HG02973 (cell line): ENCODE data around the gene POU1F1.
"Not testable (repeated sequence)": the region's sequence is repeated elsewhere in the genome, so short reads cannot be mapped to it uniquely, and the experiment has no call there.

ENCODE experiments used
- ATAC-seq: cut with Tn5 transposase; IDR thresholded peaks from one replicate; pipeline ENCODE4 v1.9.1; 2021; ENCODE audit warnings: moderate library complexity; ENCODE audit not compliant: unreplicated experiment

The POU1F1 gene, protein sequence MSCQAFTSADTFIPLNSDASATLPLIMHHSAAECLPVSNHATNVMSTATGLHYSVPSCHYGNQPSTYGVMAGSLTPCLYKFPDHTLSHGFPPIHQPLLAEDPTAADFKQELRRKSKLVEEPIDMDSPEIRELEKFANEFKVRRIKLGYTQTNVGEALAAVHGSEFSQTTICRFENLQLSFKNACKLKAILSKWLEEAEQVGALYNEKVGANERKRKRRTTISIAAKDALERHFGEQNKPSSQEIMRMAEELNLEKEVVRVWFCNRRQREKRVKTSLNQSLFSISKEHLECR

GRCh38 chr3:87276484-87276883 is at the start of gene POU1F1:
Gene POU1F1 (minus strand): TSS chr3:87276584. CDS start chr3:87276462, 122 bp downstream.
- no peak for ATAC-seq

- ATAC-seq: no peak
Measured at GRCh38 chr3:87324609-87325008, 48.2 kb upstream of the POU1F1 start.

GRCh38 chr3:87320756-87321626 is 44.6 kb upstream of the POU1F1 start:
- ATAC-seq: no peak

DNA sequence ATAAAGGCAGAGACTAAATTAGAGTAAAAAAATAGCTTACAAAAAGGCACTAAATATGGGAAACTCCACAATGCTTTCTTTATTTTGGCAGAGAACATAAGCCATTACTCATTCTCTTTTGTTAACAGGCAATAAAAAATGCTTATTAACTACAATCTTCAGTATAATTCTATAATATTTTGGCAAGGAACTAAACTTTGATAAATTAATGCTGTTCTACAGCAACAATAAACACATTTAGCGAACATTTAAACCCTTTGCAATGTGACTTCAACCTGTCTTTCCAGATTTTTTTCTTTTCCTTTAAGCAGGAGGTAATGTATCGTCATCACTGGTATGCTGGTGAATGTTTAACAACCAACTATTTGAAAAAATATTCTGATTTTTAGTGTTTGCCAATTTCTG is 42.2 kb upstream of the POU1F1 start:
- ATAC-seq: no peak

GRCh38 chr3:87317779-87318178 is 41.4 kb upstream of the POU1F1 start:
- ATAC-seq: no peak

- no peak for ATAC-seq
Measured at GRCh38 chr3:87313641-87314040, 37.3 kb upstream of the POU1F1 start.

DNA sequence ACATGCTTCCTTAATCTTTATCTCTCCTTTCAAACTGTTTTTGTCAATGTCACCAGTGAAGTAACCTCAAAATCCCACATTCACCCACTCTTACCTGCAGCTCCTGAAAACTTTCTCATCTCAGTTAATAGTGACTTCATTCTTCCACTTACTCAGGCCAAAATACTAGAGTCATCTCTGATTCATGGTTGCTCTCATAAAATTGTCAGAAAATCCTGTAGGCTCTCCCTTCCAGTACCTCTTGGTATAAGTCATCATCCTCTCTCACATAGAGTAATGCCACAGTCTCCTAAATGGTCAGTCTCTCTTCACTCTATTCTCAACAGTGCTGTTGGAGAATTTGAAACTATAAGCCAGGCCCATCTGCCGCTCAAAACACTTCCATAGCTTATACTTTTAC is 34.9 kb upstream of the POU1F1 start:
- ATAC-seq: no peak

DNA sequence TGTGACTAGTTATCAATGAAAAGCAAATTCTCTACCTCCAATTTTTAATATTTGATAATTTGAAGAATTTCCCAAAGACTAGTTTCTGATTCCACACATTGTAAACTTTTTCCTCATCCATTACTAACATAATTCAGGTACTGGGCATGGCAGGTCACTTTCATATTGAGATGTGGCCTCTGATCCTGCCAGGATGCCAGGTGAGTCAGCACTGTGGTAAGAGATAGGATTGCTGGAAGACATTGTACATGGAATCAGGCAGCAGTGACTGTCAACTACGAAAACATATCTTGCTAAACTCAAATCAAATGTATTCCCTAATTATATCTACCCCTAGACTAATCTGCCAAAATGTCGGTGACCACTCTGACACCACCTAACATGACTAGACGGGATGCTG is 33.2 kb upstream of the POU1F1 start:
- no peak for ATAC-seq

DNA sequence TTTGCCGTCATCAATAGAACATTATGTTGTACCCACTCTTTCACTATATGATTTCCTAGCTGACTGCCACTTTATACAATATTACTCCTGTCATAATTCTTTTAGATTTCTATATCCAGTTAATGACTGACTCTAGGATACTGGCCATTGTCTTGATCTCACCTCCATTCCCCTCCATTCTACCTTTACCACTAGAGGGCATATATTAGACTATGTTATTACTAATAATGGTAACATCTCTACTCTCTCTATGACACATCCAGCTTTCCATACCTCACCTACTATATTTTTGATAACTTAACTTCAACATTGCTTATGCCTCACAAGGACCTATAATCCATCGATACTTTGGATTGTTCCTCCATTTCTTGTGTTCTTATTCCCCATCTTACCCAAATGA is 31.4 kb upstream of the POU1F1 start:
- peak; percentile 80 for ATAC-seq

- ATAC-seq: no peak
Measured at GRCh38 chr3:87305517-87305916, 29.1 kb upstream of the POU1F1 start.

DNA sequence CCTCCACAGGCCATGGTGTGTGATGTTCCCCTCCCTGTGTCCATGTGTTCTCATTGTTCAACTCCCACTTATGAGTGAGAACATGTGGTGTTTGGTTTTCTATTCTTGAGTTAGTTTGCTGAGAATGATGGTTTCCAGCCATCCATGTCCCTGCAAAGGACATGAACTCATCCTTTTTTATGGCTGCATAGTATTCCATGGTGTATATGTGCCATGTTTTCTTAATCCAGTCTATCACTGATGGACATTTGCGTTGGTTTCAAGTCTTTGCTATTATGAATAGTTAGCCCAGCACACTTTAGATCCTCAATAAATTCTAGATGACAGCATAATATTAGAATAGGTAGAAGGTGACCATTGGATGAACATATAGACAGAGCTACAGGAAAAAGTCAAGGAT is 28.6 kb upstream of the POU1F1 start:
- ATAC-seq: not testable (repeated sequence)

- peak; percentile 84 for ATAC-seq
Measured at GRCh38 chr3:87298111-87298718, 21.8 kb upstream of the POU1F1 start.

DNA sequence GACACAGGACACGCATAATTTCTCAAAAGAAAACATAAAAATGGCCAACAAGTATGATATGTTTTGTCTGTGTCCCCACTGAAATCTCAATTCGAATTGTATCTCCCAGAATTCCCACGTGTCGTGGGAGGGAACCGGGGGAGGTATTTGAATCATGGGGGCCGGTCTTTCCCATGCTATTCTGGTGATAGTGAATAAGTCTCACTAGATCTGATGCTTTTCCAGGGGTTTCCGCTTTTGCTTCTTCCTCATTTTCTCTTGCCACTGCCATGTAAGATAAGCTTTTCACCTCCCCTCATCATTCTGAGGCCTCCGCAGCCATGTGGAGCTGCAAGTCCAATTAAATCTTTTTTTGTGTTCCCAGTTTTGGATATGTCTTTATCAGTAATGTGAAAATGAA is 12.1 kb upstream of the POU1F1 start:
- ATAC-seq: no peak

DNA sequence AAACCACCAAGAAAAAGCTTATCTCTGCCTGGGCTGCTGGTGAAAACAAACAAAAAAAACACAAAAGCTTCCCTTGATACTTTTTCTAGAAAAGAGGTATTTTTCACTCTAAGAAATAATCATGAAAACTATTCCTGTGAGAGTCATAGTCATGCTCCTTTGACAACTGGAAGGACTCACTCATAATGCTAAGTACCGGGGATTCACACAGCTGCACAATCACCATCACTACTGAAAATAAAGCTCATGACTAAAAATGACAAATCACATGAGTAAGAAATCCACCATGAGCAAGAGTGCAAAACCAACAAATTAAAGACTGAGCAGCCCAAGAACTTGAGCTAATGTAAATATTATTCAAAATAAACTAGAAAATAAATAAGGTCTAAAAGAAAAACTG is 10.6 kb upstream of the POU1F1 start:
- peak; percentile 87 for ATAC-seq

DNA sequence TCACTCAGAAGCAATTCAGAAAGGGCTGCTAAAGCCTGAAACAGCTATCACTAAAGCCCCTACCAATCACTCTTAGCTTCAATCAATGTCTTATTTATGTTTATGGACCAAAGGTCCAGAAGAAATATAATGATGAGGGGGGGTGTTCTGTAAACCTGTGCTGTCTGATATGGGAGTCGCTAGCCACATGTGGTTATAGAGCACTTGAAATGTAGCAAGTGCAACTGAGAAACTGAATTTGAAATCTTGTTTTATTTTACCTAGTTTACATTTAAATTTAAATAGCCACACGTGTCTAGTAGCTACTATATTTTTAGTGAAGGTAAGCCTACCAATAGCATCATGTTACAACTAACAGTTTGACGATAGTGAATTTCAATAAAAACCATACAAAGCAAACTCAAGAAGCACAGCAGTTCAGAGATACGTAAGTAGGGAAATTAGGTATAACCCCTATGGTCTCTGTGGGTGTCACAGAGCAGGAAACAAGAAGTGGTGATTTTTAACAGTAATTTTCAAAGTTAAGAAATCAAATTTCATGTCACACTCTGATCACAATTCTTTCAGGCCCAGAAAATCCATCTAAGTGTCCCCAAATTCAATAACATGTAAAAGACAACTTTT is 3.6 kb downstream of the POU1F1 start:
- peak; percentile 82 for ATAC-seq

- no peak for ATAC-seq
Measured at GRCh38 chr3:87270908-87271700, 5.3 kb downstream of the POU1F1 start.

DNA sequence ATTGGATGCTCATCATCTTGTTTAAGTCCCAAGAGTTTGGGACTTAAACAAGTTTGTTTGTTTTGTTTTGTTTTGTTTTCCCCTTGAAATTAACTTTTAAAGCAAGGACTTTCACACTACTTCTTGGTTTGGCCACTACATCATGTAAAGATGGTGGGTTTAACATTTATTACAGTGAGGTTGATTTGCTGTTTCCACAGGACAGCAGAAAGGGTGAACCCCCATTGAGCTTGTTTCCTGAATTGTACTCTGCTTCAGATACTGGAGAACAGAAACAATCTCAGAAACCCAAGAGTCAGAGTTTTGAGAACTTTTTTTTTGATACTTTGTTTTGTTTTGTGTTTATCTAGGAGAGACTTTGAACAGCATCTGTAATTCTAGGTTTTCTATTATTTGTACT is 6.7 kb downstream of the POU1F1 start:
- ATAC-seq: no peak

- no peak for ATAC-seq
Measured at GRCh38 chr3:87268646-87269211, 7.7 kb downstream of the POU1F1 start.

- ATAC-seq: no peak
Measured at GRCh38 chr3:87267953-87268645, 8.3 kb downstream of the POU1F1 start.

DNA sequence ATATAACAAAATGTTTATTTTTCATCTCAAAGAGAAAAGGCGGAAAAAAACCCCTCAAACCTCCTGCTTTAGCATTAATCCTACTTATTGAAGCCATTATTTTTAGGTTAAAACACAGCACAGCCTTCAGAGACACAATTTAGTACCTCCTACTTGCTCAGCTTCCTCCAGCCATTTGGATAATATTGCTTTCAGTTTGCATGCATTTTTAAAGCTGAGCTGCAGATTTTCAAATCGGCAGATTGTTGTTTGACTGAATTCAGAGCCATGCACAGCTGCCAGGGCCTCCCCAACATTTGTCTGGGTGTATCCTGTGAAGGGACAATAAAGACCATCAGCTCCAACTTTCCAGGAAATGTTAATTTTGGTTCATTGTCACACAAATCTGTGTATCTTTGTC is 14.5 kb downstream of the POU1F1 start:
- no peak for ATAC-seq
